H1 (cell line): Measurements from ENCODE around the gene NFASC. TPM values are rescaled to one million over a fixed set of nuclear protein-coding genes. Genes with fewer than 3 reads are reported as not detected.

Source experiments
- CTCF ChIA-PET: fragments of 300-600 bp; sonication (Branson Sonifier 250); formaldehyde crosslinking; loops from one replicate; lab custom pipeline; 2021; ENCODE audit not compliant: partially characterized antibody; lab: Charles Lee
- POLR2A ChIA-PET: fragments of 300-600 bp; sonication (Branson Sonifier 250); formaldehyde crosslinking; loops from one replicate; lab custom pipeline; 2021; ENCODE audit warnings: inconsistent platforms; ENCODE audit not compliant: partially characterized antibody; lab: Charles Lee
- DNase-seq, 2 experiments: peaks; one replicate each; pipeline versions ENCODE4 v3.0.0 to v3.0.0-alpha.2; 2010 to 2022; ENCODE audit warnings: low spot score in 2 of 2, low read depth in 1 of 2, mixed read lengths in 1 of 2
- FAIRE-seq: peaks from 2 replicates; lab custom pipeline; 2011; peaks lifted over from hg19 to GRCh38; lab: Jason Lieb, UNC
- H2AFZ ChIP-seq: 2 replicates; pipeline ENCODE4 v1.8.1; 2012; ENCODE audit warnings: low read length, inconsistent platforms
- H2AK5ac ChIP-seq: 2 replicates; pipeline ENCODE4 v1.6.1; 2013; ENCODE audit warnings: low read depth, low read length
- H2BK120ac ChIP-seq: replicated peaks from 2 replicates; pipeline ENCODE3; 2013; ENCODE audit warnings: low read depth, low read length, inconsistent platforms
- H2BK12ac ChIP-seq: 2 replicates; pipeline ENCODE4 v1.6.1; 2013; ENCODE audit warnings: low read depth, low read length
- H2BK15ac ChIP-seq: 2 replicates; pipeline ENCODE4 v1.6.1; 2013; ENCODE audit warnings: low read length
- H2BK20ac ChIP-seq: 2 replicates; pipeline ENCODE4 v1.6.1; 2013; ENCODE audit warnings: low read length
- H2BK5ac ChIP-seq: 2 replicates; pipeline ENCODE4 v1.6.1; 2013; ENCODE audit warnings: low read depth, low read length
- H3K14ac ChIP-seq: 2 replicates; pipeline ENCODE4 v1.6.1; 2013; ENCODE audit warnings: inconsistent platforms; ENCODE audit not compliant: insufficient read length
- H3K18ac ChIP-seq: 2 replicates; pipeline ENCODE4 v1.6.1; 2013; ENCODE audit warnings: low read length; ENCODE audit errors: extremely low read depth
- H3K23ac ChIP-seq: 2 replicates; pipeline ENCODE4 v1.6.1; 2013; ENCODE audit warnings: inconsistent platforms; ENCODE audit not compliant: insufficient read length
- H3K23me2 ChIP-seq: 2 replicates; pipeline ENCODE4 v1.6.1; 2013; ENCODE audit warnings: low read depth, low read length
- H3K27ac ChIP-seq: 2 replicates; pipeline ENCODE4 v1.6.1; 2011; ENCODE audit warnings: low read depth, low read length, inconsistent platforms
- H3K27me3 ChIP-seq, 4 experiments: replicated peaks in 1 of 4; 1 replicate in 1 of 4; 2 replicates in 3 of 4; pipeline versions ENCODE4 v1.6.1 to v1.8.1; 2011 to 2013; ENCODE audit warnings: low read length in 3 of 4, mild to moderate bottlenecking in 3 of 4, inconsistent platforms in 2 of 4, mixed read lengths in 2 of 4, moderate library complexity in 1 of 4; ENCODE audit not compliant: control insufficient read depth in 3 of 4, insufficient read depth in 3 of 4; ENCODE audit errors: extremely low read depth in 1 of 4
- H3K36me3 ChIP-seq, 4 experiments: 2 replicates each; pipeline versions ENCODE4 v1.6.1 to v1.8.1; 2011 to 2013; ENCODE audit warnings: mild to moderate bottlenecking in 4 of 4, low read length in 3 of 4, moderate library complexity in 2 of 4, control low read depth in 1 of 4, inconsistent platforms in 1 of 4; ENCODE audit not compliant: insufficient read depth in 4 of 4, control insufficient read depth in 2 of 4
- H3K4ac ChIP-seq: replicated peaks from 2 replicates; pipeline ENCODE3; 2013; ENCODE audit warnings: low read length, low read depth, mixed read lengths, inconsistent platforms; ENCODE audit not compliant: insufficient read length
- H3K4me1 ChIP-seq, 4 experiments: replicated peaks in 1 of 4; 1 replicate in 1 of 4; 2 replicates in 3 of 4; pipeline versions ENCODE4 v1.6.1 to v1.8.1; 2011 to 2013; ENCODE audit warnings: low read length in 3 of 4, inconsistent platforms in 2 of 4, mixed read lengths in 1 of 4; ENCODE audit not compliant: insufficient read depth in 4 of 4, control insufficient read depth in 3 of 4
- H3K4me2 ChIP-seq, 2 experiments: 2 replicates each; pipeline versions ENCODE4 v1.6.1 to v1.8.1; 2011 to 2013; ENCODE audit warnings: low read depth in 2 of 2, low read length in 2 of 2, control low read depth in 1 of 2, inconsistent platforms in 1 of 2, mild to moderate bottlenecking in 1 of 2; ENCODE audit not compliant: insufficient read depth in 1 of 2
- H3K4me3 ChIP-seq, 4 experiments: fragments of 200-600, 300-600 bp in 1 of 4; sonication (generic), shearing (Covaris generic), sonication (Bioruptor Twin) in 1 of 4; 2 replicates each; pipeline versions ENCODE4 v1.5.1 to v1.8.1; 2011 to 2016; ENCODE audit warnings: low read length in 4 of 4, low read depth in 3 of 4, control low read depth in 2 of 4, inconsistent platforms in 2 of 4, mild to moderate bottlenecking in 2 of 4, mixed read lengths in 1 of 4, moderate library complexity in 1 of 4; ENCODE audit not compliant: insufficient read depth in 2 of 4; ENCODE audit errors: extremely low read depth in 1 of 4
- H3K56ac ChIP-seq: replicated peaks from 2 replicates; pipeline ENCODE3; 2013; ENCODE audit warnings: low read depth, mild to moderate bottlenecking, mixed read lengths, low read length, inconsistent platforms; ENCODE audit not compliant: insufficient read length
- H3K79me1 ChIP-seq: 2 replicates; pipeline ENCODE4 v1.6.1; 2013; ENCODE audit warnings: low read depth, low read length, control low read depth
- H3K79me2 ChIP-seq, 2 experiments: 2 replicates each; pipeline versions ENCODE4 v1.6.1 to v1.8.1; 2012 to 2013; ENCODE audit warnings: low read length in 2 of 2, mild to moderate bottlenecking in 2 of 2, inconsistent platforms in 1 of 2; ENCODE audit not compliant: insufficient read depth in 2 of 2, control insufficient read depth in 1 of 2
- H3K9ac ChIP-seq, 4 experiments: replicated peaks in 1 of 4; 1 replicate in 1 of 4; 2 replicates in 3 of 4; pipeline versions ENCODE4 v1.6.1 to v1.8.1; 2011 to 2013; ENCODE audit warnings: low read depth in 3 of 4, low read length in 3 of 4, control low read depth in 2 of 4, mild to moderate bottlenecking in 2 of 4, moderate library complexity in 2 of 4, inconsistent platforms in 1 of 4; ENCODE audit errors: extremely low read depth in 1 of 4
- H3K9me3 ChIP-seq, 2 experiments: 2 replicates each; pipeline versions ENCODE4 v1.6.1 to v1.8.1; 2012 to 2013; ENCODE audit warnings: mild to moderate bottlenecking in 2 of 2, moderate library complexity in 2 of 2, control low read depth in 1 of 2, inconsistent platforms in 1 of 2, low read depth in 1 of 2, low read length in 1 of 2, mixed read lengths in 1 of 2; ENCODE audit not compliant: insufficient read depth in 2 of 2
- H4K20me1 ChIP-seq, 2 experiments: replicated peaks in 1 of 2; 2 replicates each; pipeline versions ENCODE3 to v1.8.1; 2011 to 2013; ENCODE audit warnings: inconsistent platforms in 2 of 2, low read length in 2 of 2, mild to moderate bottlenecking in 1 of 2; ENCODE audit not compliant: insufficient read depth in 2 of 2, control insufficient read depth in 1 of 2
- H4K5ac ChIP-seq: 2 replicates; pipeline ENCODE4 v1.6.1; 2013; ENCODE audit warnings: low read length, low read depth, mixed read lengths, inconsistent platforms; ENCODE audit not compliant: insufficient read length
- H4K8ac ChIP-seq: 2 replicates; pipeline ENCODE4 v1.8.0; 2013; ENCODE audit warnings: mild to moderate bottlenecking, moderate library complexity, low read length, inconsistent platforms; ENCODE audit not compliant: insufficient read depth; ENCODE audit errors: extremely low read depth
- H4K91ac ChIP-seq: replicated peaks from 2 replicates; pipeline ENCODE3; 2013; ENCODE audit warnings: low read length, mixed read lengths, inconsistent platforms; ENCODE audit not compliant: insufficient read length
- CBX5 ChIP-seq: fragments of 300-800, 300-1000 bp; sonication (generic); IDR thresholded peaks from 2 replicates; pipeline ENCODE4 v1.7.1; 2016; ENCODE audit warnings: antibody characterized with exemption, low read length, low read depth
- EGR1 ChIP-seq: IDR thresholded peaks from 2 replicates; pipeline ENCODE4 v1.6.1; 2011; ENCODE audit warnings: low read depth, low read length, borderline replicate concordance
- EZH2 ChIP-seq: fragments of 200-600 bp; sonication (generic); IDR thresholded peaks from 2 replicates; pipeline ENCODE4 v1.7.1; 2012; ENCODE audit warnings: low read depth, mild to moderate bottlenecking, moderate library complexity, low read length, inconsistent platforms; ENCODE audit not compliant: severe bottlenecking
- KDM5A ChIP-seq: fragments of 200-600 bp; IDR thresholded peaks from 2 replicates; pipeline ENCODE4 v1.7.1; 2012; ENCODE audit warnings: mild to moderate bottlenecking, low read length, inconsistent platforms, mixed read lengths
- POU5F1 ChIP-seq: IDR thresholded peaks from 2 replicates; pipeline ENCODE4 v1.6.1; 2011; ENCODE audit warnings: low read depth, mild to moderate bottlenecking, low read length, moderate library complexity
- SIN3A ChIP-seq, 2 experiments: IDR thresholded peaks in 1 of 2; conservative IDR thresholded peaks in 1 of 2; 2 replicates each; pipeline ENCODE4 v1.6.1; 2011 to 2012; ENCODE audit warnings: low read length in 2 of 2, improper control_type of control experiment in 1 of 2, low read depth in 1 of 2, mild to moderate bottlenecking in 1 of 2
- SP2 ChIP-seq: IDR thresholded peaks from 2 replicates; pipeline ENCODE4 v1.6.1; 2012; ENCODE audit warnings: mild to moderate bottlenecking, low read length, inconsistent platforms
- SUZ12 ChIP-seq: fragments of 200-600 bp; sonication (generic); IDR thresholded peaks from 2 replicates; pipeline ENCODE4 v1.6.1; 2012; ENCODE audit warnings: mild to moderate bottlenecking, inconsistent platforms, low read length, moderate library complexity, mixed read lengths
- TEAD4 ChIP-seq: IDR thresholded peaks from 2 replicates; pipeline ENCODE4 v1.6.1; 2012; ENCODE audit warnings: low read depth, low read length, inconsistent platforms, mixed read lengths
- WGBS, 2 experiments: shearing (Covaris generic) in 1 of 2; methylation state at CpG; one replicate each; pipeline versions ENCODE4 v1.1.6 to v1.1.7; 2013 to 2015; ENCODE audit warnings: low lambda C conversion rate in 2 of 2, mixed read lengths in 2 of 2, inconsistent platforms in 1 of 2, low coverage in 1 of 2, missing lambda C conversion rate in 1 of 2; ENCODE audit not compliant: insufficient replicate concordance in 2 of 2, insufficient coverage in 1 of 2, insufficient read length in 1 of 2; ENCODE audit errors: extremely low coverage in 1 of 2, missing lambda C conversion rate in 1 of 2; 5-methylcytosine and 5-hydroxymethylcytosine counted together
- polyA plus RNA-seq, 7 experiments: library from polyadenylated mRNA; depleted of rRNA in 3 of 7; stranded (reverse) in 5 of 7; unstranded in 2 of 7; fragments of >200 nt in 5 of 7; fragments of 200-250 nt in 2 of 7; gene quantifications; 1 replicate in 5 of 7; 2 replicates in 1 of 7; 4 replicates in 1 of 7; pipeline versions ENCODE4 v1.2.1 to v1.2.3, GENCODE V29; 2011 to 2013; ENCODE audit warnings: missing spikeins in 2 of 7, mixed read lengths in 2 of 7
- total RNA-seq: library from RNA; stranded (reverse); fragmentation: NEBNext Ultra II Directional; extraction: Animal tissue kit (Norgen Biotek cat#: 25700); gene quantifications from 2 replicates; pipeline ENCODE4 v1.2.1, GENCODE V29; 2021
- TF ChIP-seq, protein P1 (sequence below): IDR thresholded peaks from 2 replicates; pipeline ENCODE4 v1.6.1; 2011; ENCODE audit warnings: low read depth, mild to moderate bottlenecking, low read length; ENCODE audit not compliant: insufficient read depth
- TF ChIP-seq, protein P2 (sequence below), 3 experiments: IDR thresholded peaks; 1 replicate in 2 of 3; 2 replicates in 1 of 3; pipeline versions ENCODE4 v1.5.1 to v1.6.1; 2011; ENCODE audit warnings: low read length in 3 of 3, mild to moderate bottlenecking in 3 of 3, inconsistent platforms in 2 of 3, low read depth in 1 of 3, moderate library complexity in 1 of 3; ENCODE audit not compliant: insufficient read depth in 1 of 3; ENCODE audit errors: control extremely low read depth in 1 of 3

NFASC gene
- total and polyA plus RNA-seq, 2 of the 8 experiments (the other 6 are each of a cell fraction or from before 2014, with no cell fraction given), result 5.0 to 15.2 TPM

GRCh38 chr1:205014783-205015182, 144.1 kb downstream of the NFASC start:
- Histone ChIP-seq H3K23ac (no peak overlapping the region), H3K36me3 (no peaks in the 10 kb centered on the region), H3K56ac (no peak overlapping the region), H2BK5ac (peak overlapping the region; percentile 15; the same call in 1 of the 2 replicates), H3K27ac (no peak overlapping the region), H3K79me2 (no peaks in the 10 kb centered on the region), H4K8ac (no peak overlapping the region), H3K9me3 (no peaks in the 10 kb centered on the region), H3K4me3 (no peak overlapping the region), H2BK20ac (no peak overlapping the region), H4K91ac (no peak overlapping the region), H3K27me3 (no peaks in the 10 kb centered on the region; a peak in 1 of 7 replicates), H4K20me1 (no peaks in the 10 kb centered on the region), H3K14ac (no peak overlapping the region), H2AK5ac (no peak overlapping the region), H3K18ac (no peak overlapping the region), H3K79me1 (0 out of 2 replicates have a peak, but pooled peaks cover 2% of the 10 kb centered on the region), H4K5ac (no peak overlapping the region), H3K4me2 (no peak overlapping the region), H2BK120ac (no peak overlapping the region), H2BK12ac (no peak overlapping the region), H3K9ac (no peak overlapping the region), H3K4ac (no peak overlapping the region), H2BK15ac (no peak overlapping the region)
- CTCF ChIA-PET, result interaction anchor here (0.5 to 33.2 kb wide), 9 partner anchors 14 to 616 kb away, joined by 3 to 531 read pairs (median 4); no protein-coding TSS in a partner anchor
- FAIRE-seq, result no peak
- POLR2A ChIA-PET, result no interaction called here
- no peak for DNase-seq
- 78% methylated on average over 10 of the region's 10 CpGs; no CpG with 5 or more reads in 1 of the 2 experiments for WGBS, 2 experiments
- TF ChIP-seq SP2 (no peak), CBX5 (no peak), SIN3A (conservative IDR thresholded peaks at IDR 0.05 in 1 of 2, IDR thresholded peaks at IDR 0.05 in 1 of 2; ENCODE audit: low read depth in 1 of 2, low read length in 2 of 2) (no peak), EZH2 (no peak), EGR1 (no peak), TEAD4 (no peak), SUZ12 (no peak), KDM5A (no peak), POU5F1 (no peak)
- TF ChIP-seq, protein P1, sequence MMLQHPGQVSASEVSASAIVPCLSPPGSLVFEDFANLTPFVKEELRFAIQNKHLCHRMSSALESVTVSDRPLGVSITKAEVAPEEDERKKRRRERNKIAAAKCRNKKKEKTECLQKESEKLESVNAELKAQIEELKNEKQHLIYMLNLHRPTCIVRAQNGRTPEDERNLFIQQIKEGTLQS, result no peak
- TF ChIP-seq, protein P2, sequence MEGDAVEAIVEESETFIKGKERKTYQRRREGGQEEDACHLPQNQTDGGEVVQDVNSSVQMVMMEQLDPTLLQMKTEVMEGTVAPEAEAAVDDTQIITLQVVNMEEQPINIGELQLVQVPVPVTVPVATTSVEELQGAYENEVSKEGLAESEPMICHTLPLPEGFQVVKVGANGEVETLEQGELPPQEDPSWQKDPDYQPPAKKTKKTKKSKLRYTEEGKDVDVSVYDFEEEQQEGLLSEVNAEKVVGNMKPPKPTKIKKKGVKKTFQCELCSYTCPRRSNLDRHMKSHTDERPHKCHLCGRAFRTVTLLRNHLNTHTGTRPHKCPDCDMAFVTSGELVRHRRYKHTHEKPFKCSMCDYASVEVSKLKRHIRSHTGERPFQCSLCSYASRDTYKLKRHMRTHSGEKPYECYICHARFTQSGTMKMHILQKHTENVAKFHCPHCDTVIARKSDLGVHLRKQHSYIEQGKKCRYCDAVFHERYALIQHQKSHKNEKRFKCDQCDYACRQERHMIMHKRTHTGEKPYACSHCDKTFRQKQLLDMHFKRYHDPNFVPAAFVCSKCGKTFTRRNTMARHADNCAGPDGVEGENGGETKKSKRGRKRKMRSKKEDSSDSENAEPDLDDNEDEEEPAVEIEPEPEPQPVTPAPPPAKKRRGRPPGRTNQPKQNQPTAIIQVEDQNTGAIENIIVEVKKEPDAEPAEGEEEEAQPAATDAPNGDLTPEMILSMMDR (IDR thresholded peaks at IDR 0.05; ENCODE audit: control extremely low read depth in 1 of 3, insufficient read depth in 1 of 3, low read depth in 1 of 3, low read length in 3 of 3), result no peak
- TF ChIP-seq, all 59 proteins: peak for 0
- no peak overlapping the region for H2AFZ ChIP-seq
- H3K4me1 ChIP-seq, result peaks cover 0 to 21% (median 7%) of the 10 kb centered on the region in 4 experiments; a peak in 5 of 7 replicates
- no peaks in the 10 kb centered on the region for H3K23me2 ChIP-seq
